ENCODE results near the gene CSNK1A1. TPM values are rescaled to one million over a fixed set of nuclear protein-coding genes. Genes with fewer than 3 reads are reported as not detected.

CSNK1A1 gene
- total and polyA plus RNA-seq, 2 of the 4 experiments (the other 2 are of a cell fraction), result 140 to 419 TPM

- H2BK15ac ChIP-seq (ENCODE audit: low read depth, low read length), result peak overlapping the region; percentile 96; the same call in 2 of the 3 replicates
- peak overlapping the region; percentile 59 for H2AFZ ChIP-seq (replicated peaks; ENCODE audit: low read length, poor library complexity)
- peak overlapping the region; percentile 81 for H3K14ac ChIP-seq (replicated peaks; ENCODE audit: low read depth, low read length)
- no peak overlapping the region for H3K4me3 ChIP-seq (ENCODE audit: insufficient read depth, low read depth, low read length)
- ChIA-PET POLR2A (ENCODE audit: unreplicated experiment) (no interaction called here), CTCF (interaction anchor here (0.6 to 1.6 kb wide), 3 partner anchors 36 to 116 kb away, joined by 3 to 4 read pairs (median 3); no protein-coding TSS in a partner anchor)
- no TSS peak for BruUV-seq (replicated peaks)
- peak overlapping the region; percentile 90 for H3K27ac ChIP-seq (ENCODE audit: insufficient read depth, low read length)
- peak overlapping the region; percentile 96 for H4K5ac ChIP-seq (ENCODE audit: low read depth, low read length)
- intact Hi-C loops (cut with micrococcal nuclease), result loop anchor here (2.0 kb wide), 1 partner anchor 48 kb away; no protein-coding TSS in a partner anchor
- H3K4ac ChIP-seq (ENCODE audit: low read depth, low read length), result peak overlapping the region; percentile 96
- H3K9ac ChIP-seq (ENCODE audit: low read depth, low read length), result peak overlapping the region; percentile 33
- H3K4me2 ChIP-seq (ENCODE audit: low read depth, low read length), result no peak overlapping the region
- H3K23ac ChIP-seq (ENCODE audit: low read depth, low read length), result peak overlapping the region; percentile 64; the same call in 1 of the 2 replicates
- H2BK20ac ChIP-seq (ENCODE audit: low read depth, low read length), result peak overlapping the region; percentile 94
- peak overlapping the region; percentile 94 for H2BK5ac ChIP-seq (ENCODE audit: low read depth, low read length, poor library complexity, severe bottlenecking)
- 61% methylated on average over 3 of the region's 7 CpGs; no CpG with 5 or more reads in 1 of the 2 experiments for WGBS, 2 experiments (ENCODE audit: extremely low coverage in 2 of 2, insufficient read length in 1 of 2)
- peak overlapping the region; percentile 96 for H3K18ac ChIP-seq (ENCODE audit: low read depth, low read length)
- peaks cover 41% of the 10 kb centered on the region for H3K4me1 ChIP-seq (ENCODE audit: control insufficient read depth, insufficient read depth, low read length)
- no peaks in the 10 kb centered on the region for H4K20me1 ChIP-seq (ENCODE audit: insufficient read depth, low read length)
- peak overlapping the region; percentile 96 for H4K91ac ChIP-seq (ENCODE audit: insufficient read depth, low read depth, low read length)
- TF ChIP-seq CTCF (conservative IDR thresholded peaks at IDR 0.05; ENCODE audit: low read depth, low read length), result peak; percentile 55
- peak; percentile 74 for TF ChIP-seq CEBPB (IDR thresholded peaks at IDR 0.05; ENCODE audit: low read depth, low read length)
- TF ChIP-seq RAD21 (IDR thresholded peaks at IDR 0.05; ENCODE audit: low read length), result peak; percentile 50
- no peak for TF ChIP-seq RCOR1 (IDR thresholded peaks at IDR 0.05; ENCODE audit: insufficient replicate concordance, low read length)
- TF ChIP-seq USF2 (IDR thresholded peaks at IDR 0.05; ENCODE audit: low read depth, low read length), result no peak
- peak; percentile 31 for TF ChIP-seq SMC3 (IDR thresholded peaks at IDR 0.05; ENCODE audit: low read depth, low read length)
- peak overlapping the region; percentile 68 to 92; a peak in 3 of 4 replicates for H4K8ac ChIP-seq (ENCODE audit: low read depth in 2 of 2, low read length in 2 of 2)
- peaks cover 33% of the 10 kb centered on the region for H3K9me1 ChIP-seq (ENCODE audit: insufficient read depth, low read length)
- dilution Hi-C loops (cut with HindIII; ENCODE audit: low sequenced_read_pairs, unreplicated experiment), result no loop called here
- H2BK120ac ChIP-seq (ENCODE audit: low read depth, low read length), result peak overlapping the region; percentile 98
- H3K56ac ChIP-seq (ENCODE audit: extremely low read depth, insufficient read depth, low read length), result peak overlapping the region; percentile 51; the same call in 1 of the 2 replicates
- DNase-seq (no peak), ATAC-seq (ENCODE audit: low read depth) (no peak)
- H3K79me1 ChIP-seq (ENCODE audit: low read depth in 1 of 2, low read length in 2 of 2), result peaks cover 2 to 51% of the 10 kb centered on the region in 2 experiments; a peak in 3 of 4 replicates
- in situ Hi-C loops (cut with MboI; ENCODE audit: low sequenced_read_pairs), result loop anchor here (5.0 kb wide), 1 partner anchor 38 kb away; no protein-coding TSS in a partner anchor
- peak overlapping the region; percentile 93 for H2AK9ac ChIP-seq (replicated peaks; ENCODE audit: low read depth, low read length, poor library complexity)
- H2AK5ac ChIP-seq (ENCODE audit: low read depth, low read length), result peak overlapping the region; percentile 95
- H3K9me3 ChIP-seq (ENCODE audit: control insufficient read depth, insufficient read depth, low read length), result no peaks in the 10 kb centered on the region
- no peaks in the 10 kb centered on the region for H3K27me3 ChIP-seq (ENCODE audit: control insufficient read depth, insufficient read depth, low read length)
- no peaks in the 10 kb centered on the region for H3K36me3 ChIP-seq (ENCODE audit: control insufficient read depth, insufficient read depth, low read length)
Measured at GRCh38 chr5:149448831-149449714, 102.2 kb downstream of the CSNK1A1 start.
